GM23338 (cell line): ENCODE results near the gene RAD51B. TPM values are rescaled to one million over a fixed set of nuclear protein-coding genes. Genes with fewer than 3 reads are reported as not detected.

Source experiments
- ATAC-seq: fragments of 200-7000 bp; cut with Tn5 transposase; 3 replicates; pipeline ENCODE4 v1.9.1; 2020
- DNase-seq: peaks from one replicate; pipeline ENCODE4 v3.0.0-alpha.2; 2015; ENCODE audit warnings: low spot score
- H2AFZ ChIP-seq: fragments of 200-600 bp; sonication (generic); 2 replicates; pipeline ENCODE4 v1.8.0; 2016; ENCODE audit warnings: antibody characterized with exemption, mild to moderate bottlenecking, moderate library complexity
- H3F3A ChIP-seq: fragments of 200-600 bp; sonication (generic); replicated peaks from 2 replicates; pipeline ENCODE4 v1.8.0; 2017; ENCODE audit warnings: antibody characterized with exemption, mixed run types, low read depth
- H3K27ac ChIP-seq: fragments of 200-600 bp; sonication (generic); 2 replicates; pipeline ENCODE4 v1.6.1; 2016; ENCODE audit warnings: low read depth
- H3K27me3 ChIP-seq: fragments of 200-600 bp; sonication (generic); 2 replicates; pipeline ENCODE4 v1.8.0; 2016; ENCODE audit warnings: mild to moderate bottlenecking, mixed run types, moderate library complexity; ENCODE audit not compliant: insufficient read depth
- H3K36me3 ChIP-seq: fragments of 200-600 bp; sonication (generic); 2 replicates; pipeline ENCODE4 v1.8.0; 2016; ENCODE audit warnings: mild to moderate bottlenecking; ENCODE audit not compliant: insufficient read depth
- H3K4me1 ChIP-seq: fragments of 200-600 bp; sonication (generic); 2 replicates; pipeline ENCODE4 v1.8.0; 2016; ENCODE audit warnings: mild to moderate bottlenecking, moderate library complexity; ENCODE audit not compliant: insufficient read depth
- H3K4me2 ChIP-seq: fragments of 200-600 bp; sonication (generic); 2 replicates; pipeline ENCODE4 v1.7.1; 2017; ENCODE audit warnings: mixed run types
- H3K4me3 ChIP-seq: fragments of 200-600 bp; sonication (generic); 2 replicates; pipeline ENCODE4 v1.6.1; 2016; ENCODE audit warnings: mixed run types
- H3K79me2 ChIP-seq: fragments of 200-600 bp; sonication (generic); replicated peaks from 2 replicates; pipeline ENCODE4 v1.8.0; 2017; ENCODE audit warnings: mild to moderate bottlenecking; ENCODE audit not compliant: insufficient read depth
- H3K9me2 ChIP-seq: fragments of 200-600 bp; sonication (generic); 2 replicates; pipeline ENCODE4 v1.8.0; 2017; ENCODE audit not compliant: insufficient read depth
- H4K20me1 ChIP-seq: fragments of 200-600 bp; sonication (generic); replicated peaks from 2 replicates; pipeline ENCODE4 v1.8.0; 2017; ENCODE audit warnings: mild to moderate bottlenecking; ENCODE audit not compliant: insufficient read depth
- H3K27ac Mint-ChIP-seq: 2 replicates; pipeline ENCODE4 v1.8.0; 2020; ENCODE audit warnings: inconsistent platforms, mild to moderate bottlenecking, moderate library complexity, mixed read lengths
- H3K27me3 Mint-ChIP-seq: 3 replicates; pipeline ENCODE4 v1.8.0; 2022; ENCODE audit warnings: low read depth, mild to moderate bottlenecking, moderate library complexity, mixed read lengths, inconsistent platforms; ENCODE audit not compliant: insufficient read depth, poor library complexity
- H3K36me3 Mint-ChIP-seq: 3 replicates; pipeline ENCODE4 v1.8.0; 2021; ENCODE audit warnings: low read depth, mild to moderate bottlenecking, inconsistent platforms, moderate library complexity, mixed read lengths
- H3K4me1 Mint-ChIP-seq: 3 replicates; pipeline ENCODE4 v1.8.0; 2020; ENCODE audit warnings: mild to moderate bottlenecking, inconsistent platforms, mixed read lengths
- H3K4me3 Mint-ChIP-seq: 3 replicates; pipeline ENCODE4 v1.8.0; 2021; ENCODE audit warnings: moderate library complexity, mild to moderate bottlenecking, inconsistent platforms, mixed read lengths
- H3K9me3 Mint-ChIP-seq: 3 replicates; pipeline ENCODE4 v1.8.0; 2020; ENCODE audit warnings: moderate library complexity, mild to moderate bottlenecking, inconsistent platforms, mixed read lengths
- CREB1 ChIP-seq: fragments of 250-450 bp; sonication (Bioruptor Pico); IDR thresholded peaks from 2 replicates; pipeline ENCODE4 v1.5.0; 2020; ENCODE audit warnings: low read depth, mild to moderate bottlenecking, moderate library complexity
- EZH2 ChIP-seq: fragments of 200-600 bp; sonication (generic); IDR thresholded peaks from one replicate; pipeline ENCODE4 v1.8.0; 2017; ENCODE audit warnings: antibody characterized with exemption, mild to moderate bottlenecking, low read depth; ENCODE audit not compliant: unreplicated experiment
- EZH2phosphoT487 ChIP-seq: fragments of 200-600 bp; sonication (generic); IDR thresholded peaks from one replicate; pipeline ENCODE4 v1.8.1; 2018; ENCODE audit warnings: antibody characterized with exemption; ENCODE audit not compliant: unreplicated experiment
- JUNB ChIP-seq: IDR thresholded peaks from one replicate; pipeline ENCODE4 v1.6.1; 2016; ENCODE audit warnings: antibody characterized with exemption; ENCODE audit not compliant: unreplicated experiment
- NANOG ChIP-seq: IDR thresholded peaks from 2 replicates; pipeline ENCODE4 v1.6.1; 2016; ENCODE audit warnings: antibody characterized with exemption, borderline replicate concordance
- POLR2AphosphoS5 ChIP-seq: IDR thresholded peaks from 2 replicates; pipeline ENCODE4 v1.6.1; 2016; ENCODE audit warnings: antibody characterized with exemption, low read depth
- STAT1 ChIP-seq: IDR thresholded peaks from one replicate; pipeline ENCODE4 v1.6.1; 2016; ENCODE audit warnings: antibody characterized with exemption; ENCODE audit not compliant: unreplicated experiment
- ZNF331 ChIP-seq: fragments of 250-450 bp; sonication (Bioruptor Pico); IDR thresholded peaks from 2 replicates; pipeline ENCODE4 v1.5.0; 2020; ENCODE audit warnings: low read depth, mild to moderate bottlenecking, moderate library complexity
- polyA plus RNA-seq: library from polyadenylated mRNA; unstranded; fragments of >200 nt; fragmentation: Nextera tagmentation; extraction: Ambion mirVana; gene quantifications from 2 replicates; pipeline ENCODE4 v1.2.1, GENCODE V29; 2016
- total RNA-seq: library from RNA; depleted of rRNA; stranded (reverse); fragments of >200 nt; shearing (Covaris generic); gene quantifications from 2 replicates; pipeline ENCODE4 v1.2.3, GENCODE V29; 2014
- TF ChIP-seq, protein P1 (sequence below), 2 experiments: fragments of 200-600 bp in 1 of 2; sonication (generic) in 1 of 2; conservative IDR thresholded peaks; 2 replicates each; pipeline versions ENCODE4 v1.5.1 to v1.6.1; 2016 to 2017; ENCODE audit warnings: antibody characterized with exemption in 2 of 2, low read depth in 2 of 2, mild to moderate bottlenecking in 2 of 2, moderate library complexity in 1 of 2
- TF ChIP-seq, protein P2 (sequence below): fragments of 250-450 bp; sonication (Bioruptor Pico); IDR thresholded peaks from 2 replicates; pipeline ENCODE4 v1.5.0; 2020; ENCODE audit warnings: mild to moderate bottlenecking, moderate library complexity

Gene RAD51B
- total and polyA plus RNA-seq, 2 experiments from 2014 or later: 15.7 to 29.1 TPM

DNA sequence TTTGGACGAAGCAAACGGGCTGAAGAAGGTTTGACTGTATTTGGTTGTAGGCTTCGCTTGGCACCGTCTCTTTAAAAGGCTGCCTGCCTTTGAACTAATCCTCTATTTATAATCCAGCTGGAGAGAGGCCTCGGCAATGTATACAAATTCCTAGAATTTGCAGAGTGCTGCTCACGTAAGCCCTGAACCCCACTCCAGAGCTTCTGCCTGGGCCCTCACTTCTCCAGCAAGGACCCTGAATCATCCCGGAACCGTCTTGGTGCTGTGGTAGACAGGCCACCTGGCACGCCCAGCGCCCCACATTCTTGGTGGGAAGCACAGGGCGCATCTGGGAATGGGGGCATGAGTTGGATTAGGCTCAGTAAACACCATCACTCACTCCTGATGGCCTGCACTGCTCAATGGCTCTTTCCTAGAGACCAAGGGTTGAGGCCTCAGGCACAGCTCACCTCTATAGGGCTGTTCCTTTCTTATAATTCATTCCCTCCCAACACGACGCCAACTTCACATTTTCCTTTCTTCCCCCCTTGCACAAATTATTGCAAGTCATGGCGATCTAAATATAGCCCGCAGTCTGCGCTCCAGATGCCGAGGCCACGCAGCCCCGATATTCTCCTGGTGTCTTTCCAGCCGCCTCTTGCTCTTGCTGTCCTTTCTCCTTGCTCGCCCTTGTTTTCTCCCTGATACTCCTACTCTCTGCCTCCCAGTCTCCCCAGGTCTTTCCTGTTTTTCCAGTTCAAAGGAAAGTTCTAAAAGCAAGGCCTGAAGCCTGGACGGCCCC lies 832.3 kb downstream of the RAD51B start (continued):
- TF ChIP-seq, protein P1, sequence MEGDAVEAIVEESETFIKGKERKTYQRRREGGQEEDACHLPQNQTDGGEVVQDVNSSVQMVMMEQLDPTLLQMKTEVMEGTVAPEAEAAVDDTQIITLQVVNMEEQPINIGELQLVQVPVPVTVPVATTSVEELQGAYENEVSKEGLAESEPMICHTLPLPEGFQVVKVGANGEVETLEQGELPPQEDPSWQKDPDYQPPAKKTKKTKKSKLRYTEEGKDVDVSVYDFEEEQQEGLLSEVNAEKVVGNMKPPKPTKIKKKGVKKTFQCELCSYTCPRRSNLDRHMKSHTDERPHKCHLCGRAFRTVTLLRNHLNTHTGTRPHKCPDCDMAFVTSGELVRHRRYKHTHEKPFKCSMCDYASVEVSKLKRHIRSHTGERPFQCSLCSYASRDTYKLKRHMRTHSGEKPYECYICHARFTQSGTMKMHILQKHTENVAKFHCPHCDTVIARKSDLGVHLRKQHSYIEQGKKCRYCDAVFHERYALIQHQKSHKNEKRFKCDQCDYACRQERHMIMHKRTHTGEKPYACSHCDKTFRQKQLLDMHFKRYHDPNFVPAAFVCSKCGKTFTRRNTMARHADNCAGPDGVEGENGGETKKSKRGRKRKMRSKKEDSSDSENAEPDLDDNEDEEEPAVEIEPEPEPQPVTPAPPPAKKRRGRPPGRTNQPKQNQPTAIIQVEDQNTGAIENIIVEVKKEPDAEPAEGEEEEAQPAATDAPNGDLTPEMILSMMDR (conservative IDR thresholded peaks at IDR 0.05; ENCODE audit: low read depth in 2 of 2): no peak
- no peak for TF ChIP-seq ZNF331 (CRISPR knock-in tag)
- TF ChIP-seq STAT1: no peak
- no peak for TF ChIP-seq NANOG
- no peak for TF ChIP-seq EZH2

DNA sequence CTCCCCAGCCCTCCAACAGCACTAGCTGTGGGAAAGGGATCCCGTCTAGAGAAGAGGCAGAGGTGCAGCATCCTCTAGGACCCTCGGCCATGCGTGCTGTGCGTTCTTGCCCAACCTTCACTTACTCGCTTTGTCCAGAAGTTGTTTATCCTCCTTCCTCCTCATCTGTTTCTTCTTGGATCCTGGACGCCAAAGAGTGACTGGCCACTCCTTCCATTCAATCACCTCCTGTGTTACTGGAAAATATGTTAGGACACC lies 832.8 kb downstream of the RAD51B start:
- no peaks in the 10 kb centered on the region for H3K4me1 ChIP-seq
- H3K4me2 ChIP-seq: no peak overlapping the region
- H3F3A ChIP-seq: no peaks in the 10 kb centered on the region
- H3K27ac ChIP-seq: no peak overlapping the region
- H3K4me1 Mint-ChIP-seq: peaks cover 17% of the 10 kb centered on the region; the same call in 2 of the 3 replicates
- no peak overlapping the region for H2AFZ ChIP-seq
- 0 out of 2 replicates have a peak, but pooled peaks cover 7% of the 10 kb centered on the region for H3K9me2 ChIP-seq
- H3K4me3 Mint-ChIP-seq: no peak overlapping the region
- TF ChIP-seq POLR2AphosphoS5 (no peak), STAT1 (no peak), EZH2phosphoT487 (no peak), CREB1 (CRISPR knock-in tag) (no peak), JUNB (no peak)
- TF ChIP-seq, protein P1 (conservative IDR thresholded peaks at IDR 0.05; ENCODE audit: low read depth in 2 of 2): no peak
- TF ChIP-seq, protein P2, sequence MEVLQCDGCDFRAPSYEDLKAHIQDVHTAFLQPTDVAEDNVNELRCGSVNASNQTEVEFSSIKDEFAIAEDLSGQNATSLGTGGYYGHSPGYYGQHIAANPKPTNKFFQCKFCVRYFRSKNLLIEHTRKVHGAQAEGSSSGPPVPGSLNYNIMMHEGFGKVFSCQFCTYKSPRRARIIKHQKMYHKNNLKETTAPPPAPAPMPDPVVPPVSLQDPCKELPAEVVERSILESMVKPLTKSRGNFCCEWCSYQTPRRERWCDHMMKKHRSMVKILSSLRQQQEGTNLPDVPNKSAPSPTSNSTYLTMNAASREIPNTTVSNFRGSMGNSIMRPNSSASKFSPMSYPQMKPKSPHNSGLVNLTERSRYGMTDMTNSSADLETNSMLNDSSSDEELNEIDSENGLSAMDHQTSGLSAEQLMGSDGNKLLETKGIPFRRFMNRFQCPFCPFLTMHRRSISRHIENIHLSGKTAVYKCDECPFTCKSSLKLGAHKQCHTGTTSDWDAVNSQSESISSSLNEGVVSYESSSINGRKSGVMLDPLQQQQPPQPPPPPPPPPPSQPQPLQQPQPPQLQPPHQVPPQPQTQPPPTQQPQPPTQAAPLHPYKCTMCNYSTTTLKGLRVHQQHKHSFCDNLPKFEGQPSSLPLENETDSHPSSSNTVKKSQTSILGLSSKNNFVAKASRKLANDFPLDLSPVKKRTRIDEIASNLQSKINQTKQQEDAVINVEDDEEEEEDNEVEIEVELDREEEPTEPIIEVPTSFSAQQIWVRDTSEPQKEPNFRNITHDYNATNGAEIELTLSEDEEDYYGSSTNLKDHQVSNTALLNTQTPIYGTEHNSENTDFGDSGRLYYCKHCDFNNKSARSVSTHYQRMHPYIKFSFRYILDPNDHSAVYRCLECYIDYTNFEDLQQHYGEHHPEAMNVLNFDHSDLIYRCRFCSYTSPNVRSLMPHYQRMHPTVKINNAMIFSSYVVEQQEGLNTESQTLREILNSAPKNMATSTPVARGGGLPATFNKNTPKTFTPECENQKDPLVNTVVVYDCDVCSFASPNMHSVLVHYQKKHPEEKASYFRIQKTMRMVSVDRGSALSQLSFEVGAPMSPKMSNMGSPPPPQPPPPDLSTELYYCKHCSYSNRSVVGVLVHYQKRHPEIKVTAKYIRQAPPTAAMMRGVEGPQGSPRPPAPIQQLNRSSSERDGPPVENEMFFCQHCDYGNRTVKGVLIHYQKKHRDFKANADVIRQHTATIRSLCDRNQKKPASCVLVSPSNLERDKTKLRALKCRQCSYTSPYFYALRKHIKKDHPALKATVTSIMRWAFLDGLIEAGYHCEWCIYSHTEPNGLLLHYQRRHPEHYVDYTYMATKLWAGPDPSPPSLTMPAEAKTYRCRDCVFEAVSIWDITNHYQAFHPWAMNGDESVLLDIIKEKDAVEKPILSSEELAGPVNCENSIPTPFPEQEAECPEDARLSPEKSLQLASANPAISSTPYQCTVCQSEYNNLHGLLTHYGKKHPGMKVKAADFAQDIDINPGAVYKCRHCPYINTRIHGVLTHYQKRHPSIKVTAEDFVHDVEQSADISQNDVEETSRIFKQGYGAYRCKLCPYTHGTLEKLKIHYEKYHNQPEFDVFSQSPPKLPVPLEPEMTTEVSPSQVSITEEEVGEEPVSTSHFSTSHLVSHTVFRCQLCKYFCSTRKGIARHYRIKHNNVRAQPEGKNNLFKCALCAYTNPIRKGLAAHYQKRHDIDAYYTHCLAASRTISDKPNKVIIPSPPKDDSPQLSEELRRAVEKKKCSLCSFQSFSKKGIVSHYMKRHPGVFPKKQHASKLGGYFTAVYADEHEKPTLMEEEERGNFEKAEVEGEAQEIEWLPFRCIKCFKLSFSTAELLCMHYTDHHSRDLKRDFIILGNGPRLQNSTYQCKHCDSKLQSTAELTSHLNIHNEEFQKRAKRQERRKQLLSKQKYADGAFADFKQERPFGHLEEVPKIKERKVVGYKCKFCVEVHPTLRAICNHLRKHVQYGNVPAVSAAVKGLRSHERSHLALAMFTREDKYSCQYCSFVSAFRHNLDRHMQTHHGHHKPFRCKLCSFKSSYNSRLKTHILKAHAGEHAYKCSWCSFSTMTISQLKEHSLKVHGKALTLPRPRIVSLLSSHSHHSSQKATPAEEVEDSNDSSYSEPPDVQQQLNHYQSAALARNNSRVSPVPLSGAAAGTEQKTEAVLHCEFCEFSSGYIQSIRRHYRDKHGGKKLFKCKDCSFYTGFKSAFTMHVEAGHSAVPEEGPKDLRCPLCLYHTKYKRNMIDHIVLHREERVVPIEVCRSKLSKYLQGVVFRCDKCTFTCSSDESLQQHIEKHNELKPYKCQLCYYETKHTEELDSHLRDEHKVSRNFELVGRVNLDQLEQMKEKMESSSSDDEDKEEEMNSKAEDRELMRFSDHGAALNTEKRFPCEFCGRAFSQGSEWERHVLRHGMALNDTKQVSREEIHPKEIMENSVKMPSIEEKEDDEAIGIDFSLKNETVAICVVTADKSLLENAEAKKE (CRISPR knock-in tag): no peak
- no peaks in the 10 kb centered on the region for H3K36me3 ChIP-seq
- H3K9me3 Mint-ChIP-seq: no peaks in the 10 kb centered on the region
- no peak overlapping the region for H3K27ac Mint-ChIP-seq
- no peaks in the 10 kb centered on the region for H3K27me3 ChIP-seq
- H3K4me3 ChIP-seq: no peak overlapping the region
- no peak for ATAC-seq
- DNase-seq: no peak
- H3K79me2 ChIP-seq: no peaks in the 10 kb centered on the region
- no peaks in the 10 kb centered on the region for H3K36me3 Mint-ChIP-seq
- no peaks in the 10 kb centered on the region for H4K20me1 ChIP-seq
- H3K27me3 Mint-ChIP-seq: peaks cover 16% of the 10 kb centered on the region
